Measurements from ENCODE around the gene DNLZ.

Gene DNLZ

GRCh38 chr9:136338511-136338910, 25.0 kb downstream of the DNLZ start:
- no peak overlapping the region for H3K4me3 ChIP-seq
- DNase-seq (ENCODE audit: low spot score), result no peak
- H3K27ac ChIP-seq, result no peak overlapping the region
- TF ChIP-seq CTCF (IDR thresholded peaks at IDR 0.05), result no peak

GRCh38 chr9:136337416-136338395, 25.8 kb downstream of the DNLZ start:
- Histone ChIP-seq H3K4me3 (no peak overlapping the region), H3K27ac (no peak overlapping the region)
- no peak for TF ChIP-seq CTCF (IDR thresholded peaks at IDR 0.05)
- DNase-seq (ENCODE audit: low spot score), result no peak

GRCh38 chr9:136336881-136337280, 26.7 kb downstream of the DNLZ start:
- TF ChIP-seq CTCF (IDR thresholded peaks at IDR 0.05), result no peak
- Histone ChIP-seq H3K4me3 (no peak overlapping the region), H3K27ac (no peak overlapping the region)
- no peak for DNase-seq (ENCODE audit: low spot score)

- Histone ChIP-seq H3K27ac (no peak overlapping the region), H3K4me3 (no peak overlapping the region)
- no peak for TF ChIP-seq CTCF (IDR thresholded peaks at IDR 0.05)
- no peak for DNase-seq (ENCODE audit: low spot score)
Observed at GRCh38 chr9:136336156-136336870, 27.2 kb downstream of the DNLZ start.

GRCh38 chr9:136335296-136336155, 28.0 kb downstream of the DNLZ start:
- no peak for DNase-seq (ENCODE audit: low spot score)
- TF ChIP-seq CTCF (IDR thresholded peaks at IDR 0.05), result no peak
- no peak overlapping the region for H3K4me3 ChIP-seq
- no peak overlapping the region for H3K27ac ChIP-seq

GRCh38 chr9:136334541-136334940, 29.0 kb downstream of the DNLZ start:
- DNase-seq (ENCODE audit: low spot score), result no peak
- Histone ChIP-seq H3K27ac (no peak overlapping the region), H3K4me3 (no peak overlapping the region)
- TF ChIP-seq CTCF (IDR thresholded peaks at IDR 0.05), result no peak

All from coronary artery (tissue), 2 donors.